MM.1S (cell line): ENCODE results near the gene WDPCP.

Source experiments
- DNase-seq: peaks from one replicate; pipeline ENCODE4 v3.0.0-alpha.2; 2015
- H2AFZ ChIP-seq: fragments of 300-600 bp; sonication (generic); 2 replicates; pipeline ENCODE4 v1.6.0; 2016; ENCODE audit warnings: antibody characterized with exemption, low read length
- H3F3A ChIP-seq: fragments of 300-600 bp; sonication (generic); 2 replicates; pipeline ENCODE4 v1.6.1; 2016; ENCODE audit warnings: mild to moderate bottlenecking, antibody characterized with exemption, low read length, moderate library complexity, mixed read lengths; ENCODE audit not compliant: insufficient read depth
- H3K27ac ChIP-seq: fragments of 300-600 bp; sonication (generic); 2 replicates; pipeline ENCODE4 v1.5.1; 2016; ENCODE audit warnings: mild to moderate bottlenecking, low read length
- H3K27me3 ChIP-seq: fragments of 300-600 bp; sonication (generic); replicated peaks from 2 replicates; pipeline ENCODE4 v1.6.0; 2016; ENCODE audit warnings: low read length; ENCODE audit not compliant: insufficient read depth
- H3K36me3 ChIP-seq: fragments of 300-600 bp; sonication (generic); replicated peaks from 2 replicates; pipeline ENCODE4 v1.6.1; 2016; ENCODE audit warnings: mild to moderate bottlenecking, low read length, mixed read lengths; ENCODE audit not compliant: insufficient read depth
- H3K4me1 ChIP-seq: fragments of 300-600 bp; sonication (generic); 2 replicates; pipeline ENCODE4 v1.6.1; 2016; ENCODE audit warnings: low read length, mixed read lengths
- H3K4me2 ChIP-seq: fragments of 300-600 bp; sonication (generic); 2 replicates; pipeline ENCODE4 v1.6.0; 2016; ENCODE audit warnings: low read depth, low read length
- H3K4me3 ChIP-seq: fragments of 300-600 bp; sonication (generic); 2 replicates; pipeline ENCODE4 v1.5.1; 2016; ENCODE audit warnings: low read length, mixed read lengths
- H3K79me2 ChIP-seq: fragments of 300-600 bp; sonication (generic); 2 replicates; pipeline ENCODE4 v1.6.1; 2016; ENCODE audit warnings: mixed run types, low read length, mixed read lengths
- H3K9ac ChIP-seq: fragments of 300-600 bp; sonication (generic); 2 replicates; pipeline ENCODE4 v1.6.1; 2016; ENCODE audit warnings: low read length, mixed read lengths
- H3K9me2 ChIP-seq: fragments of 300-600 bp; sonication (generic); replicated peaks from 2 replicates; pipeline ENCODE4 v1.6.1; 2016; ENCODE audit warnings: mild to moderate bottlenecking, low read length, mixed read lengths; ENCODE audit not compliant: insufficient read depth
- H3K9me3 ChIP-seq: fragments of 300-600 bp; sonication (generic); replicated peaks from 2 replicates; pipeline ENCODE4 v1.6.1; 2016; ENCODE audit warnings: mild to moderate bottlenecking, low read length, mixed read lengths; ENCODE audit not compliant: insufficient read depth
- H4K20me1 ChIP-seq: fragments of 300-600 bp; sonication (generic); 2 replicates; pipeline ENCODE4 v1.6.1; 2016; ENCODE audit warnings: mild to moderate bottlenecking, low read length, moderate library complexity, mixed read lengths; ENCODE audit not compliant: insufficient read depth
- CTCF ChIP-seq: fragments of 300-600 bp; sonication (generic); IDR thresholded peaks from 2 replicates; pipeline ENCODE4 v1.5.1; 2016; ENCODE audit warnings: antibody characterized with exemption, low read length, mixed read lengths
- EZH2 ChIP-seq: fragments of 300-600 bp; sonication (generic); optimal IDR thresholded peaks from 2 replicates; pipeline ENCODE3; 2017; ENCODE audit warnings: low read depth, mild to moderate bottlenecking, antibody characterized with exemption, low read length, mixed read lengths
- EZH2phosphoT487 ChIP-seq: fragments of 300-600 bp; sonication (generic); IDR thresholded peaks from 2 replicates; pipeline ENCODE4 v1.6.1; 2018; ENCODE audit warnings: antibody characterized with exemption, low read length

WDPCP gene

GRCh38 chr2:63522950-63523349, 65.3 kb downstream of the WDPCP start:
- no peak overlapping the region for H3K27ac ChIP-seq
- no peaks in the 10 kb centered on the region for H3F3A ChIP-seq
- H3K4me1 ChIP-seq, result no peaks in the 10 kb centered on the region
- H3K4me2 ChIP-seq, result no peak overlapping the region
- no peak overlapping the region for H3K4me3 ChIP-seq
- H3K9me2 ChIP-seq, result no peaks in the 10 kb centered on the region
- 0 out of 2 replicates have a peak, but pooled peaks cover 4% of the 10 kb centered on the region for H3K79me2 ChIP-seq
- no peak for TF ChIP-seq CTCF
- no peak for TF ChIP-seq EZH2phosphoT487
- TF ChIP-seq EZH2, result no peak
- no peak for DNase-seq
- H3K9me3 ChIP-seq, result no peaks in the 10 kb centered on the region
- H3K9ac ChIP-seq, result no peak overlapping the region
- H4K20me1 ChIP-seq, result no peaks in the 10 kb centered on the region
- no peaks in the 10 kb centered on the region for H3K27me3 ChIP-seq
- no peaks in the 10 kb centered on the region for H3K36me3 ChIP-seq
- H2AFZ ChIP-seq, result no peak overlapping the region

GRCh38 chr2:63520793-63521192, 67.5 kb downstream of the WDPCP start:
- Histone ChIP-seq H3K9ac (no peak overlapping the region), H3K36me3 (no peaks in the 10 kb centered on the region), H3K4me2 (no peak overlapping the region), H3F3A (no peaks in the 10 kb centered on the region), H4K20me1 (no peaks in the 10 kb centered on the region), H3K4me1 (no peaks in the 10 kb centered on the region), H3K27ac (no peak overlapping the region), H3K9me2 (no peaks in the 10 kb centered on the region), H3K79me2 (0 out of 2 replicates have a peak, but pooled peaks cover 4% of the 10 kb centered on the region), H3K4me3 (no peak overlapping the region), H2AFZ (no peak overlapping the region), H3K9me3 (no peaks in the 10 kb centered on the region), H3K27me3 (no peaks in the 10 kb centered on the region)
- no peak for TF ChIP-seq EZH2
- TF ChIP-seq EZH2phosphoT487, result no peak
- no peak for TF ChIP-seq CTCF
- DNase-seq, result no peak

GRCh38 chr2:63514781-63515180, 73.5 kb downstream of the WDPCP start:
- Histone ChIP-seq H3K79me2 (0 out of 2 replicates have a peak, but pooled peaks cover 4% of the 10 kb centered on the region), H2AFZ (no peak overlapping the region), H3K9me2 (no peaks in the 10 kb centered on the region), H3K4me2 (no peak overlapping the region), H3K9me3 (no peaks in the 10 kb centered on the region), H3K36me3 (no peaks in the 10 kb centered on the region), H3K4me3 (no peak overlapping the region), H3K27ac (no peak overlapping the region), H4K20me1 (no peaks in the 10 kb centered on the region), H3K4me1 (no peaks in the 10 kb centered on the region), H3K9ac (no peak overlapping the region), H3F3A (no peaks in the 10 kb centered on the region), H3K27me3 (no peaks in the 10 kb centered on the region)
- no peak for TF ChIP-seq EZH2
- DNase-seq, result no peak

GRCh38 chr2:63514237-63514716, 74.0 kb downstream of the WDPCP start:
- no peaks in the 10 kb centered on the region for H4K20me1 ChIP-seq
- H3K4me1 ChIP-seq, result no peaks in the 10 kb centered on the region
- H3K9me3 ChIP-seq, result no peaks in the 10 kb centered on the region
- H3K9ac ChIP-seq, result no peak overlapping the region
- H3K36me3 ChIP-seq, result no peaks in the 10 kb centered on the region
- H3K9me2 ChIP-seq, result no peaks in the 10 kb centered on the region
- no peaks in the 10 kb centered on the region for H3F3A ChIP-seq
- 0 out of 2 replicates have a peak, but pooled peaks cover 3% of the 10 kb centered on the region for H3K79me2 ChIP-seq
- no peaks in the 10 kb centered on the region for H3K27me3 ChIP-seq
- no peak overlapping the region for H3K27ac ChIP-seq
- H2AFZ ChIP-seq, result no peak overlapping the region
- no peak for TF ChIP-seq EZH2
- TF ChIP-seq CTCF, result no peak
- no peak overlapping the region for H3K4me3 ChIP-seq
- no peak overlapping the region for H3K4me2 ChIP-seq
- DNase-seq, result no peak
